GM18526 (cell line): ENCODE data around the gene EZH2.

ENCODE experiments used
- POLR2A ChIP-seq: IDR thresholded peaks from 3 replicates; pipeline ENCODE4 v1.6.1; 2011; ENCODE audit not compliant: insufficient read length; ENCODE audit errors: extremely low read depth

The EZH2 gene

GRCh38 chr7:148884049-148884298 is at the start of gene EZH2:
EZH2 (minus strand) TSS chr7:148884291; CDS start chr7:148847298, 36,993 bp downstream.
- peak; percentile 94 for TF ChIP-seq POLR2A

GRCh38 chr7:148931470-148931869 is 47.4 kb upstream of the EZH2 start:
- TF ChIP-seq POLR2A, result no peak

GRCh38 chr7:148930335-148930734 is 46.2 kb upstream of the EZH2 start:
- TF ChIP-seq POLR2A, result no peak

- no peak for TF ChIP-seq POLR2A
These were observed 45.1 kb upstream of the EZH2 start for GRCh38 chr7:148929176-148929575.

GRCh38 chr7:148927123-148928045 is 43.3 kb upstream of the EZH2 start:
- TF ChIP-seq POLR2A, result no peak

DNA sequence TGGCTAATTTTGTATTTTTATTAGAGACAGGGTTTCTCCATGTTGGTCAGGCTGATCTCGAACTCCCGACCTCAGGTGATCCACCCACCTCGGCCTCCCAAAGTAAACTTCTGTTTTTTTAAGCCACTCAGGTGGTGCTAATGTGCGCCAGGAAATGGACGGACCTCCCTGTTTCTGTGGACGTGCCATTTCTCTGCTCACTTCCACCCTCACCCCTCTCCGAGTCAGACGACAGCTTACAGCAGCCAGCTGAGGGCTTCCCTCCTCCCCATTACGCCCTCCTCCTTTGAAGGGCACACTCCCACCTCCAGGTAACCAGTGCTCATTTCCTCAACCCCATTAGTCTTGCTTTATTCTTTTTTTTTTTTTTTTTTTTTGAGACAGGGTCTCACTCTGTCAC is 41.7 kb upstream of the EZH2 start:
- no peak for TF ChIP-seq POLR2A

GRCh38 chr7:148924011-148924410 is 39.9 kb upstream of the EZH2 start:
- no peak for TF ChIP-seq POLR2A

DNA sequence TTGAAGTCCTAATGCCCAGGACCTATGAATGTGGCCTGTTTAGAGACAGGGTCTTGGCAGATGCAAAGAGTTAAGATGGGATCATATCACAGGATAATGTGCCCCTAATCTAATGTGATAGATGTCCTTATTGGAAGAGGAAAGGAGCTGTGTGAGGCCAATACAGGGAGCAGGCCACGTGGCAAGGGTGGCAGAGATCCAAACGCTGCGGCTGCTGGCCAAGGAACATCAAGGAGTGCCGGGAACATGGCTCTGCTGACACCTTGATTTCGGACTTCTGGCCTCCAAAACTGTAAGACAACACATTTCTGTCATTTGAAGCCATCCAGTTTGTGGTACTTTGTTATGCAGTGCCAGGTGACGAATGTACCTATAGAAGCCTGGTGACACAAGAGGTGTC is 37.7 kb upstream of the EZH2 start:
- TF ChIP-seq POLR2A, result no peak

- TF ChIP-seq POLR2A, result no peak
These were observed 37.1 kb upstream of the EZH2 start for GRCh38 chr7:148921189-148921588.

- no peak for TF ChIP-seq POLR2A
These were observed 35.8 kb upstream of the EZH2 start for GRCh38 chr7:148919859-148920258.

DNA sequence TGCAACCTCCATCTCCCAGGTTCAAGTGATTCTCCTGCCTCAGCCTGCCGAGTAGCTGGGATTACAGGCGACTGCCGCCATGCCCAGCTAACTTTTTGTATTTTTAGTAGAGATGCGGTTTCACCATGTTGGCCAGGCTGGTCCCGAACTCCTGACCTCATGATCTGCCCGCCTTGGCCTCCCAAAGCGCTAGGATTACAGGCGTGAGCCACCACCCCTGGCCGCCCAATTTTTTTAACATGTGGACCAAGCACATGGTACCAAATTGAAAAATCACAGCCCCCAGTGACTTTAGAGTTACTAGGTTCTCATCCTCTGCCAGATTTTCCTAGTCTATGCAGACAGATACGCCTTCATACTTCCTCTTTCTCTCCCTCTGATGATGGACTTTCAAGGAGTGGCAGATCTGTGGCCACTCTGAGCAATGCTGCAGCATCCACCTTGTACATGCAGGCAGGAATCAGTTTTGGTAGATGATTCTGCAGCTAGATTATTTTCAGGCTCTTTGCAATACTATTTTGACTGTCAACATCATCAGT is 34.0 kb upstream of the EZH2 start:
- no peak for TF ChIP-seq POLR2A

DNA sequence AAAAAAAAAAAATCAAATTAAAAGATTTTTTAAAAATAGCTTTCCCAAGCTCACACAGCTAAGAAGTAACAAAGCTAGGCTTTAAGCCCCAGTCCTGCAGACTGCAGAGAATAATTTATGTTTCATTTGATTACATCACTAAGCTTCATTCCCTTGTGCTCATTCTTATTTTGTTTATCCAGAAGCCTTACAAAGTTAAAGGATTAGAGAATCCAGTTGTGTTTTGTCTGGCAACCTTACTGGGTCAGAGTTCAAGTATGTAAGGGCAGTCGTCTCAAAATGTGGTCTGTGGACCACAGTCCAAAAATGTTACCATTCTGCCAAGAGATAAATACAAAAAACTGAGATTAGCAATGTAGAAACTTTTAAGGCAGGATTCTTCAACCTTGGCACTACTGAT is 32.1 kb upstream of the EZH2 start:
- no peak for TF ChIP-seq POLR2A

GRCh38 chr7:148915211-148915610 is 31.1 kb upstream of the EZH2 start:
- TF ChIP-seq POLR2A, result no peak

DNA sequence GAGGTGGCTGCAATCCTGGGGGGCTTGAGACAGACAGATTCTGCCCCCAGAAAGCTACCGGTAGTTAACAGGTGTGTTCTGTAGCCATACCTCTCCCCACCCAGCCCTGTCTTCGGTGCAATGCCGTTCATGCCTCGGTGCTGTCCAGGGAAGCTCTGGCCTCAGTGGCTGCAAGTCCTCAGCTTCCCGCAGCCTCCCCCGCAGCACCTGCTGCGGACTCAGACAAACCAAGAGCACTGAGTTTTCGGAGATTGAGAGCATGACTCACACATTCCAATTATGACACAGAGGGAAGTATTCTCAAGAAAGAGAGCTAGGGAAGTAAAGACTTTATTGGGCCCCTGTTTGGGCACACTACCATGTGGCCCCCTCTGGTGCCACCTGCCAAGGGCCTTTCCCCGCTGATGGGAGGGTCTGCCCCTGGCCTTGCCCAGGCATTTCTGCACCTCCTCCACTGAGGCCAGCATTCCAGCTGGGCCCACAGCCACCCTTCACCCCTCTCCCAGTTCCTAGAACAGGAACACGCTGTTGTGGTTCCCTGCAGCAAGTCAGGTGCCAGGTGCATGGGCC is 30.2 kb upstream of the EZH2 start:
- no peak for TF ChIP-seq POLR2A

- no peak for TF ChIP-seq POLR2A
These were observed 28.9 kb upstream of the EZH2 start for GRCh38 chr7:148912758-148913541.

GRCh38 chr7:148912151-148912550 is 28.1 kb upstream of the EZH2 start:
- no peak for TF ChIP-seq POLR2A
